Esophagus squamous epithelium (tissue), 4 donors: ENCODE data around the gene ZNF143.

ENCODE experiments used
- POLR2A ChIP-seq, 4 donors: fragments of 450-650 bp; IDR thresholded peaks; one replicate each; pipeline ENCODE4 v1.6.1; 2017; ENCODE audit warnings: antibody characterized with exemption in 4 of 4, mild to moderate bottlenecking in 4 of 4, moderate library complexity in 3 of 4
- TF ChIP-seq, protein P1 (sequence below), 6 experiments: fragments of 450-650 bp in 4 of 6; fragments of 200-600 bp in 2 of 6; sonication (generic) in 2 of 6; IDR thresholded peaks; one replicate each; pipeline ENCODE4 v1.5.1; 2016 to 2019; ENCODE audit warnings: antibody characterized with exemption in 6 of 6, mild to moderate bottlenecking in 4 of 6, moderate library complexity in 4 of 6

DNA sequence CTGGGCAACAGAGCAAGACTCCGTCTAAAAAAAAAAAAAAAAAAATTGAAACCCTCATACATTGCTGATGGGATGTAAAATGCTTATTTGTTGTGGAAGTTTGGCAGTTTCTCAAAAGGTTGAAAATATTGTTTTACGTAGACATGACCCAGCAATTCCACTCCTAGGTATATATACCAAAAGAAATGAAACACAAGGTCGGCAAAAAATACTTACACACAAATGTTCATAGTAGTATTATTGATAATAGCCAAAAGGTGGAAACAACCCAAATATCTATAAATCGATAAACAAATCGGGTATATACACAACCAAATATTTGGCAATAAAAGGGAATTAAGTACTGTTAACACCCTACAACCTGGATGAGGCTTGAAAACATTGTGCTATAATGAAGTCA is 5.1 kb upstream of the ZNF143 start:
- TF ChIP-seq POLR2A (IDR thresholded peaks at IDR 0.05) = no peak
- TF ChIP-seq, protein P1, sequence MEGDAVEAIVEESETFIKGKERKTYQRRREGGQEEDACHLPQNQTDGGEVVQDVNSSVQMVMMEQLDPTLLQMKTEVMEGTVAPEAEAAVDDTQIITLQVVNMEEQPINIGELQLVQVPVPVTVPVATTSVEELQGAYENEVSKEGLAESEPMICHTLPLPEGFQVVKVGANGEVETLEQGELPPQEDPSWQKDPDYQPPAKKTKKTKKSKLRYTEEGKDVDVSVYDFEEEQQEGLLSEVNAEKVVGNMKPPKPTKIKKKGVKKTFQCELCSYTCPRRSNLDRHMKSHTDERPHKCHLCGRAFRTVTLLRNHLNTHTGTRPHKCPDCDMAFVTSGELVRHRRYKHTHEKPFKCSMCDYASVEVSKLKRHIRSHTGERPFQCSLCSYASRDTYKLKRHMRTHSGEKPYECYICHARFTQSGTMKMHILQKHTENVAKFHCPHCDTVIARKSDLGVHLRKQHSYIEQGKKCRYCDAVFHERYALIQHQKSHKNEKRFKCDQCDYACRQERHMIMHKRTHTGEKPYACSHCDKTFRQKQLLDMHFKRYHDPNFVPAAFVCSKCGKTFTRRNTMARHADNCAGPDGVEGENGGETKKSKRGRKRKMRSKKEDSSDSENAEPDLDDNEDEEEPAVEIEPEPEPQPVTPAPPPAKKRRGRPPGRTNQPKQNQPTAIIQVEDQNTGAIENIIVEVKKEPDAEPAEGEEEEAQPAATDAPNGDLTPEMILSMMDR (IDR thresholded peaks at IDR 0.05) = no peak
